ENCODE data around the gene CEP85. TPM values are rescaled to one million over a fixed set of nuclear protein-coding genes. Genes with fewer than 3 reads are reported as not detected.

CEP85 gene
- total and polyA plus RNA-seq, 2 of the 13 experiments (the other 11 are each of a cell fraction or from before 2014, with no cell fraction given), result 16.1 to 26.7 TPM

GRCh38 chr1:26233903-26234643 lies at the start of gene CEP85 (continued):
- TF ChIP-seq ZNF275 (CRISPR knock-in tag; IDR thresholded peaks at IDR 0.05; ENCODE audit: borderline replicate concordance), result no peak; the same call in none of the 2 replicates
- peak; percentile 35; the same call in 1 of the 2 replicates for TF ChIP-seq PRDM10 (CRISPR knock-in tag; IDR thresholded peaks at IDR 0.05; ENCODE audit: low read depth)
- no peak for TF ChIP-seq ZNF891 (CRISPR knock-in tag; IDR thresholded peaks at IDR 0.05)
- TF ChIP-seq ZNF253 (CRISPR knock-in tag; IDR thresholded peaks at IDR 0.05; ENCODE audit: borderline replicate concordance), result no peak; the same call in 1 of the 2 replicates
- 0 out of 2 replicates have a peak, but pooled peaks have one; percentile 48 for TF ChIP-seq SMYD3 (CRISPR knock-in tag; IDR thresholded peaks at IDR 0.05)
- no peak for TF ChIP-seq FOXA3 (CRISPR knock-in tag; IDR thresholded peaks at IDR 0.05)
- TF ChIP-seq POLR2A (IDR thresholded peaks at IDR 0.05; ENCODE audit: insufficient read depth in 1 of 2, low read depth in 2 of 2, low read length in 2 of 2), result peak; percentile 92 to 97
- 0 out of 2 replicates have a peak, but pooled peaks have one; percentile 34 for TF ChIP-seq ZBTB2 (CRISPR knock-in tag; IDR thresholded peaks at IDR 0.05; ENCODE audit: low read depth)
- TF ChIP-seq ZNF552 (CRISPR knock-in tag; IDR thresholded peaks at IDR 0.05; ENCODE audit: borderline replicate concordance), result peak; percentile 18; the same call in 1 of the 2 replicates
- TF ChIP-seq ZBTB42 (CRISPR knock-in tag; IDR thresholded peaks at IDR 0.05), result no peak
- TF ChIP-seq ATF4 (CRISPR knock-in tag; IDR thresholded peaks at IDR 0.05), result no peak
- peak; percentile 61 for TF ChIP-seq SALL1 (CRISPR knock-in tag; IDR thresholded peaks at IDR 0.05)
- peak; percentile 81; the same call in 1 of the 3 replicates for TF ChIP-seq MXI1 (IDR thresholded peaks at IDR 0.05; ENCODE audit: borderline replicate concordance, low read depth, low read length)
- no peak for TF ChIP-seq BRCA1 (CRISPR knock-in tag; IDR thresholded peaks at IDR 0.05)
- peak; percentile 73; the same call in 1 of the 2 replicates for TF ChIP-seq DMAP1 (CRISPR knock-in tag; IDR thresholded peaks at IDR 0.05)
- TF ChIP-seq ZBTB14 (CRISPR knock-in tag; IDR thresholded peaks at IDR 0.05), result peak; percentile 67; the same call in 1 of the 2 replicates
- 0 out of 2 replicates have a peak, but pooled peaks have one; percentile 18 for TF ChIP-seq CHD2 (IDR thresholded peaks at IDR 0.05; ENCODE audit: low read depth, low read length)

Data from HepG2 (cell line).